Nephron progenitor cell (in vitro differentiated cells): ENCODE data around the gene BRICD5.

Experiments
- DNase-seq: peaks from one replicate; pipeline ENCODE4 v3.0.0; 2021
- H3K27ac Mint-ChIP-seq: 2 replicates; pipeline ENCODE4 v1.8.0; 2021; ENCODE audit warnings: mild to moderate bottlenecking, moderate library complexity, mixed read lengths
- H3K27me3 Mint-ChIP-seq: 2 replicates; pipeline ENCODE4 v1.8.0; 2021; ENCODE audit warnings: mild to moderate bottlenecking, low read depth, mixed read lengths; ENCODE audit not compliant: poor library complexity
- H3K36me3 Mint-ChIP-seq: 2 replicates; pipeline ENCODE4 v1.8.0; 2021; ENCODE audit warnings: low read depth, mixed read lengths
- H3K4me1 Mint-ChIP-seq: 2 replicates; pipeline ENCODE4 v1.8.0; 2021; ENCODE audit warnings: mixed read lengths
- H3K4me3 Mint-ChIP-seq: 2 replicates; pipeline ENCODE4 v1.8.0; 2021; ENCODE audit warnings: mild to moderate bottlenecking, moderate library complexity, mixed read lengths
- H3K9me3 Mint-ChIP-seq: 2 replicates; pipeline ENCODE4 v1.8.0; 2021; ENCODE audit warnings: mild to moderate bottlenecking, moderate library complexity, mixed read lengths
- CTCF ChIP-seq: fragments of 200-600 bp; sonication (generic); IDR thresholded peaks from 2 replicates; pipeline ENCODE4 v1.5.0; 2021; ENCODE audit warnings: antibody characterized with exemption

BRICD5 gene

GRCh38 chr16:2208772-2209171 is 1.9 kb downstream of the BRICD5 start:
- H3K4me1 Mint-ChIP-seq: peaks cover 56% of the 10 kb centered on the region
- H3K4me3 Mint-ChIP-seq: no peak overlapping the region
- DNase-seq: no peak
- peaks cover under 1% of the 10 kb centered on the region for H3K9me3 Mint-ChIP-seq
- H3K27me3 Mint-ChIP-seq: peaks cover 5% of the 10 kb centered on the region
- TF ChIP-seq CTCF: no peak
- no peak overlapping the region for H3K27ac Mint-ChIP-seq
- peaks cover 12% of the 10 kb centered on the region for H3K36me3 Mint-ChIP-seq

GRCh38 chr16:2208308-2208707 is 2.4 kb downstream of the BRICD5 start:
- Mint-ChIP-seq H3K9me3 (peaks cover 5% of the 10 kb centered on the region), H3K36me3 (peaks cover 12% of the 10 kb centered on the region), H3K27ac (no peak overlapping the region), H3K4me3 (no peak overlapping the region), H3K27me3 (peaks cover 9% of the 10 kb centered on the region), H3K4me1 (peaks cover 51% of the 10 kb centered on the region)
- TF ChIP-seq CTCF: no peak
- DNase-seq: no peak

DNA sequence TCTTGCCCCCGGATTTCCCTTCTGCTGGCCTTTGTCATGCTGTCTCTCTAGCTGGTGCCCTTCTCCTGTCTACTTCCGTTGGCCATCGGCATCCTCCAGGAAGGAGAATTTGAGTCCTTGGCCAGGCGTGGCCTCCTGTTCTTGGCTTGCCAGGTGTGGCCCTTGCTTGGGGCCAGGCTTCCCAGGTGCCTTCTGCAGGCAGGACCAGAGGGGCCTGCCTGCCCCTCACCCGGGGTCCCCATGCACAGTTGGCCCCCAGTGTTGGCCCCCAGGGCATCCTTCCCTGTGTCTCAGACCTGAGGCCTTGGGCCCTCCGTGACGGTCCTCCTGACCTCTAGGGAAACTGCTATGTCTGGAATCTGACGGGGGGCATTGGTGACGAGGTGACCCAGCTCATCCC is 2.8 kb downstream of the BRICD5 start:
- Mint-ChIP-seq H3K4me3 (peak overlapping the region; percentile 80), H3K27ac (no peak overlapping the region), H3K27me3 (peaks cover 9% of the 10 kb centered on the region), H3K4me1 (peaks cover 47% of the 10 kb centered on the region), H3K36me3 (peaks cover 12% of the 10 kb centered on the region), H3K9me3 (peaks cover 7% of the 10 kb centered on the region)
- TF ChIP-seq CTCF: no peak
- no peak for DNase-seq

- H3K27ac Mint-ChIP-seq: peak overlapping the region; percentile 80
- no peak for DNase-seq
- no peak for TF ChIP-seq CTCF
- H3K4me3 Mint-ChIP-seq: peak overlapping the region; percentile 84
- peaks cover 12% of the 10 kb centered on the region for H3K36me3 Mint-ChIP-seq
- peaks cover 14% of the 10 kb centered on the region for H3K27me3 Mint-ChIP-seq
- H3K9me3 Mint-ChIP-seq: peaks cover 13% of the 10 kb centered on the region
- peaks cover 37% of the 10 kb centered on the region for H3K4me1 Mint-ChIP-seq
Measured at GRCh38 chr16:2206780-2207433, 3.8 kb downstream of the BRICD5 start.

DNA sequence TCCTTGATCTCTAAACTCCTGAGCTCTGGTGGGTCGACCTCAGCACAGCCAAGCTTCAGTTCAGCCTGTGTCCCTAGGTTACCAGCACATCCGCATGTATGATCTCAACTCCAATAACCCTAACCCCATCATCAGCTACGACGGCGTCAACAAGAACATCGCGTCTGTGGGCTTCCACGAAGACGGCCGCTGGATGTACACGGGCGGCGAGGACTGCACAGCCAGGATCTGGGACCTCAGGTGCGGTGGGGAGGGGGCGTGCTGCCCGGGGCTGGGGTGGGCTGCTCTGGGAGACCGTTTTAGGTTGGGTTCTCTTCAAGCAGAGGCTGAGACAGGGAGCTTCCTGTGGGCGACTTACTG is 4.3 kb downstream of the BRICD5 start:
- peaks cover 33% of the 10 kb centered on the region for H3K4me1 Mint-ChIP-seq
- H3K27ac Mint-ChIP-seq: peak overlapping the region; percentile 80
- DNase-seq: no peak
- peak overlapping the region; percentile 84 for H3K4me3 Mint-ChIP-seq
- TF ChIP-seq CTCF: no peak
- peaks cover 13% of the 10 kb centered on the region for H3K9me3 Mint-ChIP-seq
- peaks cover 19% of the 10 kb centered on the region for H3K27me3 Mint-ChIP-seq
- peaks cover 12% of the 10 kb centered on the region for H3K36me3 Mint-ChIP-seq

DNA sequence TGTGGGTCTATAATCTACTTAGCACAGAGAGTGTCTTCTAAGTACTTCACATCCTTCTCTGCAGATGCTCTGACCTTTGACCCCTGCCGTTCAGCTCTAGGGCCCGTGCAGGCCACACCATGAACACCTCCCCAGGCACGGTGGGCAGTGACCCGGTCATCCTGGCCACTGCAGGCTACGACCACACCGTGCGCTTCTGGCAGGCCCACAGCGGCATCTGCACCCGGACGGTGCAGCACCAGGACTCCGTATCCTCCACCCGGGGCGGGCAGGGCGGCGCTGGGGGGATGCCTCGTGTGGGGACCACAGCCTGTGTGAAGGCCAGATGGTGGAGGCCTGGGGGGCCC is 4.7 kb downstream of the BRICD5 start:
- peak; percentile 44 for DNase-seq
- H3K4me1 Mint-ChIP-seq: peaks cover 33% of the 10 kb centered on the region
- H3K4me3 Mint-ChIP-seq: peak overlapping the region; percentile 84
- peaks cover 13% of the 10 kb centered on the region for H3K9me3 Mint-ChIP-seq
- peaks cover 24% of the 10 kb centered on the region for H3K27me3 Mint-ChIP-seq
- H3K27ac Mint-ChIP-seq: no peak overlapping the region
- TF ChIP-seq CTCF: no peak
- H3K36me3 Mint-ChIP-seq: peaks cover 12% of the 10 kb centered on the region
